NCI-H1048 (cell line): ENCODE measurements around the gene GDF11.

Experiments used
- DNase-seq: peaks from one replicate; lab custom pipeline; 2025; lab: John Stamatoyannopoulos, UW

Gene GDF11

DNA sequence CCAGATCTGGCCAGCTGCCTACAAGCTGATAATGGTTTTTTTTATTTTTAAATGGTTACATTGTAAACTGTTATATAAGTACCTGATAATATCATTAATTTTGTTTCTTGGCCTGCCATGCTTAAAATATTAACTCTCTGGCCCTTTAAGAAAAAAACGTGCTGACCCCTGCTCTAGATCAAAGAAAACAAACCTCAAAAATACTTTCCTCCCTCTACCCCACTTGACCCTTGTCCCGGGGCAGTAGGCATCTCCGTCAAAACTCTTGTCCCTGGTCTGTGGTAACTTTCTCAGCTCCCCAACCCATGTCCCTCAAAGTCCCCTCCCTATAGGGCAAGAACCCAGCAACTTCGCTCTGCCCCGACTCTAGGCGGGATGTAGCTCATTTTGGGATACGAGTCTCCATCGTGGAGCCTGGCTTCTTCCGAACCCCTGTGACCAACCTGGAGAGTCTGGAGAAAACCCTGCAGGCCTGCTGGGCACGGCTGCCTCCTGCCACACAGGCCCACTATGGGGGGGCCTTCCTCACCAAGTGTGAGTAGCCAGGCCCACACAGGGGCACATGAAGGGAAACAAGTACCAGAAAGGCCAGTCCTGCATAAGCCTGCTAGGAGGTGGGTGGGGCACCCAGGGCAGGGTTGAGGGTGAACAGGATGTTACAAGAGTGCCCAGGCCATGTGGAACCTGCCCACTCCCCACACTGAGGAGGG, 19.3 kb upstream of the GDF11 start:
- DNase-seq, result no peak

DNA sequence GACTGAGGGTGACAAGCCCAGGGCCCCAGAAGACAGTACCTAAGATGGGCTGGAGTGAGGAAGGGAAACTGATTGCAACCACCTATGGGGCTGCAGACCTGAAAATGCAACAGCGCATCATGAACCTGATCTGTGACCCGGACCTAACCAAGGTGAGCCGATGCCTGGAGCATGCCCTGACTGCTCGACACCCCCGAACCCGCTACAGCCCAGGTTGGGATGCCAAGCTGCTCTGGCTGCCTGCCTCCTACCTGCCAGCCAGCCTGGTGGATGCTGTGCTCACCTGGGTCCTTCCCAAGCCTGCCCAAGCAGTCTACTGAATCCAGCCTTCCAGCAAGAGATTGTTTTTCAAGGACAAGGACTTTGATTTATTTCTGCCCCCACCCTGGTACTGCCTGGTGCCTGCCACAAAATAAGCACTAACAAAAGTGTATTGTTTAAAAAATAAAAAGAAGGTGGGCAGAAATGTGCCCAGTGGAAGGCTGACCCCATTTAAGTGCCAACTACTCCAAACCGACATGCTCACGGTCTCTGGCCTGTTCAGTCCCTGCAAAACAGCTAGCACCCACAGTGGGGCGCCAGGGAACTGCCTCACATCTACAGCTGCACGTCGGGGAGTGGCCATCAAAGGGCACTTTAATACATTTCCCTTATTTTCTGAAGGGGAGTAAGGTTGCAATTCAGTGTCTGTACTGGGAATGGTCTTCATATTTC, 18.5 kb upstream of the GDF11 start:
- DNase-seq, result peak; percentile 24

DNA sequence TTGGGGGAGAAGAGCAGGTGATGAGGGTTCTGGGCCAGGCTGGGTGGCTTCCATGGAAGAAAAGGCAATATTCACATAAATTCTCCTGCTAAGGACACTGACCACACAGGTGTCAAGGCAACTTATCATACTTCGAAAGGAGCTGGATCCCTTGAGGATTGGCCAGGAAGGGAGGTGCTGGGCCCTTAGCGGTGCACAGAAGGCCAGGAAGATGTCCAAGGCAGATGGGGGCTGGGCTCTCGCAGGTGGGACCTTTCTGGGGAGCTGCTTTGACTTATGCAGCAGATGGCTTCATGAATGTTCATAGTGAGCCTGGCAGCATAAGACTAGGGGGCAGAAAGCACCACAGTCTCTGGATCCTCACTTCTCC, 18.0 kb upstream of the GDF11 start:
- DNase-seq, result no peak

DNA sequence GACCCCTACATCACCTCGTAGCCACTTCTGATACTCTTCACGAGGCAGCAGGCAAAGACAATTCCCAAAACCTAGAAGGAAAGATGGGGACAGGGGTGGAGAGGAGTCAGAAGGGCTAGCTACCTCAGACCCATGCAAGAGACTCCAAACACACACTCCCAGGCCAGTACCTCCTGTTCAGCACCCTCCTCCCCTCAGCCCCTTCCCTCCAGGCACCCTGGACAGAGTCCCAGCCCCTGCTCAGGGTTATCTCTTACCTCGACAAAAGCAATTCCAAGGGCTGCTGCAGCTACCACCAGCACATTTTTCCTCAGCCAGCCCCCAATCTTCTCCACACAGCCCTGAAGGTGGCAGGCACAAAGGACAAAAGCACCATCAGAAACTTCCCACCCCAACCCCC, 17.4 kb upstream of the GDF11 start:
- DNase-seq, result no peak

DNA sequence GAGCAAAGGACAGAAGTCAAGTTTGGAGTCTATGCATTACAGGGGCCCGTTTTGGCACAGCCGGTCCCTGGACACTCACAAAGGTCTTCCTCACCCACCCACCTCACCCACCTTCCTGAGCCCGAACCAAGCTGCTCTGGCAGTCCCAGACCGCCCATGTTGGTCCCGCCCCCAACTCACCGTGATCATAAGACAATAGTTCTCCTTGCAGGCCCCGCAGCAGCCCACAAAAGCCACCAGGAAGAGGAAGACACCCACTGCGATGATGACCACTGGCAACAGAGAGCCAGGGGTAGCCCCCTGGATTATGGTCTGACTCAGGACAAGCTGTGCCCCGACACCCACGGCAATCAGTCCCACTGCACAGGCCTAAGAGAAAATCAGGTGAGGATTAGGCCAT, 16.0 kb upstream of the GDF11 start:
- DNase-seq, result no peak

DNA sequence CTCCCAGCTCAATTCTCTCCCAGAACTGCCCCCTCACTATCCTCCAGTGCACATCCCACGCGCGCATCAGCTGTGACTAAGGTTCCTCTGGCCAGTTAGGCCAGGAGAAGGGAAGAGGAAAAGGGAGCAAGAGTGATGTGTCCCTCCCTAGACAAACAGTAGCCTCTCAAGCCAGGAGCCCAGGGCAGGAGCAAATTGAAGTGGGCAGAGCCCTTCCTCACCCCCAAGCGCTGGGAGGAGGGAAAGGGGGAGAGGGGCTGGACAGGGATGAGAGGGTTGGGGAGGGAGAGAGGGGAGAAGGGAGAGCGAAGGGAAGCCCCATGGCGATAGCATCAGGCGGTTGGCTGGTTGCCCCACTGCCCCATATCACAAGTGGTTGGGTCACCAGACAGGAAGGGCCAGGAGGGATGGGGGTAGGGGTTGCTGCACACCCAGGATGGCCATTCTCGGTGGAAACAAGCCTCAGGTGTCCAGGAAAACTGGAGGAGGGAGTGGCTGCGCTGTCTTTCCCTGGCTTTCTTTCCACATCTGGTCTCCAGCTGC, 15.2 kb upstream of the GDF11 start:
- DNase-seq, result no peak

DNA sequence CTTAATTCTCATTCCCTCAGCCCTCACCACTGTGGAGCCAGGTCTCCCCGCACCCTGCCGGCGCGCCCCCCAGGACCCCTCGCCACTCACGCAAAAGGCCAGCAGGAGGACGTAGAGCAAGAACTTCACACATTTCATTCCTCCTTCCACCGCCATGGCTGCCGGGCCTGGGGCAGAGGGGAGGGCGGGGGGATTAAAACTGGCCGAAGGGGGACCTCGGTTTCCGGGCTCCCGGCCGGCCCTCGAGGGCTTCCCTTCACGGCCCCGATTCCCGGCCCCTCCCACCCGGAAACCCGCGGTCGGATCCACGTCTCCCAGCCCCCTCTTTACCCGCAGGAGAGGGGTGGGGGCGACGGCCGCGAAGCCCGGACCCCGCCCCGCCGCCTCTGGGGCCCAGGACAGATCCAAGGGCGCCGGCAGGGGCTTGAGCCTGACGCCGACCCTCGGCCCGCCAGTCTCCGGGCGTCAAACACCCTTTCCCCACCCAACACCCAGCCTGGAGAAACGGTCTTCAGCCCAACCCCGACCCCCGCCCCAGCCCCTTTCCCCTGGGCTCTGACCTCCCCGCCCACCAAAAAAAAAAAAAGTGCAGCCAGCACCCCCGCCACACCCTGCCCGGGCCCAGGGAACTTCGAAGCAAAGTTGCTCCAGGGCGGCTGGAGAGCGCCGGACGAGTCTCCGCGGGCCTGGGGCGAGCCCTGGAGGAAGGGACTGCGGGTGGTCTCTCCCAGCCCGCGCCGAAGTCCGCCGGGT, 14.6 kb upstream of the GDF11 start:
- no peak for DNase-seq

DNA sequence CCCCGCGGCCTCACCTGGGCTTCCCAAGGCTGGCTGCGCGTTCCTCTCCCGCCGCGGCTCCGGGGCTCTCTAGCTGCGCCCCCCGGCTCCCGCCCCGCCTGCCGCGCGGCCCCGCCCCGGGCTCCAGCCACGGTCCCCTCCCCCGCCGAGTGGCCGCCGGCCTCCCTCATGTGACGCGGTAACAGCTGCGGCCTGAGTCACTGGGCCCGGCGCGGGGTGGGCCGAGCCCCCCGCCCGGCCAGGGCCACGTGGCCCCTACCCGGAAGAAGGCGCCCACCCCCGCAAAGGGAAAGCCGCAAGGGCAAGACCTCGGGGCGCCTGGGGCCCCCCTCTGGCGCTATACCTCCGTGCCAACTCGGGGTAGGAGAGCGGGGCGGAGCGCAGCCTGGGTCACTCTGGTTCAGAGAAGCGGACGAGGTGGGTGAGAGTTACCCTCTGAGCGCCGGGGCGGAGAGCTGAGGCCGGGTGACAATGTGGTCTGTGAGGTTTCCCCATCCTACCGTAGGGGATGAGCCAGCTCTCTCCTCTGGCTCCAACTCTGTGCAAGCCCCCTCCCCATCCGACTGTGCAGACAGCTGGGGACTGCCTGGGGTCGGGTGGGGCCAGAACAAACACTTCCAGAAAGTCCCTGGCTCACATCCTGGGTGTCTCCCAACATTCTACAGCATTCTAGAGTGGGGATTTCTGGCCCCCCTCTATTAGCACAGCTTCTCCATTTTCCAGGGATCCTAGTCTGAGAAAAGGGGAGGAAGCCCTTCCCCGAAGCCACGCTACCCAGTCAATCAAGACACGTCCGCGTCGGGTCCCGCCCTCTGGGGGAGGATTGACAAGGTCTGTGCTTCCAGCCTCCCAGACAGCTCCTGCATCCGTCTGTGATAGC, 13.7 kb upstream of the GDF11 start, which contains the start of gene CD63:
Gene CD63, minus strand, starts transcription at position 71 of the 880 bp plus-strand sequence. CDS start 668 bp downstream, outside the sequence.
- peak; percentile 71 for DNase-seq

DNA sequence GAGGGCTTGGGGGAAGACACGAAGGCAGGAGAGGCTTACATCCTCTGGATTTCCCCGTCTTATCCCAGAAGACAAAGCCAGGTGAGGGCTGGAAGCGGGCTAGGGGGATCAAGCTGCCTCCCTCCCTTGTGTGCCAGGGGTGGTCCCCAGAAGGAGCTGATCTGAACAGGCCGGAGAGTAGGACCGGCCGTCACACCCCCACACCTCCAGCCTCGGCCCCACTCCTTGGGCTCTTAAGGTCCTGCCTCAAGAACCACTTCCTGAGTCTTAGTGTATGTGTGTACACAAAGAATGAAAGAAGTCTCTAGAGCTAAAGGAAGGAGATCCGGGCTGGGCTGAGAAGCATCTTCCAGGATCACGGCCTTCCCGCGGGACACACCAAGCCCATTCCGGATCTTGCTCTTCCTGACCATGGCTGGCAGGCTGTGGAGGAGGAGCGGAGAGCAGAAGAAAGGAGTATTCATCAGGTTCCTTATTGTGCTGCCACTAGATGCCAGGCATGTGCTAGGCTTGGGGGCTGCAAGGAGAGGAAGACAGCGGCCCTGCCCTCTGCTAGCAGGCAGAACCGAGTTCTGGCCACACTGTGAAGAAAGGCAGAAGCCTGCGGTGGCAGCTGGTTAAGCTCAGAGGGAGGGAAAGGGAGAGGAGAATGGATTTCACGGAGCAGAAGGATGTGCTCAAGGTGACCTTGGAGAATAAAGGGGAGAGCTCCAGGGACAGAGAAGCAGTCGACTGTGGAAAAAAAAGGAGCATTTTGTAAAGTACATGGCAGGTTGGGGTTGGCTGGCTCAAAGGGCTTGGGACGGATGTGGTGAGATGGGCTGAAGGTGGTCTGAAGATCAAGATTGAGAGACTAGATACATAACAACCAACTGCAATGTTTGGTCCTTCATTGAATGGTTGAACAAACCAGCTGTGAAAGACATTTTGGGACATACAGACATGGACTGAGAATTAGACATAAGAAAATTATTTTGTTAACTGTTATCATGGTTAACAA, 12.8 kb upstream of the GDF11 start:
- DNase-seq, result no peak

DNA sequence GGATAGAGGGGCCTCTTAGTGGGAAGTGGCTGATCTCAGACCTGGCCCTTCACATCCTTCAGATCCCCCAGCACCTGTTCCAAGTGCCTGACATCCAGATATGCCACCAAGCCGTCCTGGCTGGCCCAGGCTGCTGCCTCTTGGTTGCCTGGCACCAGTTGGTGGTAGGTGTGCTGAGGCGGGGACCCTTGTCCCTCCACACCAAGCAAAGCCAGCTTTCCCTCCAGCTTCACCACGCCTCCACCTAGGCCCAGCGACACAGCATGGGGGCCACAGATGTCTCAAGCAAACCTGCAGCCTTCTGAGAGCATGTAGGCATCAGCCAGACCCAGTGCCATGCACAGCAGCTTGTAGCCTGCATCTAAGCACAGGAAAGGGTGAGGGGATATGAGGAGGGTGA, 10.6 kb upstream of the GDF11 start:
- no peak for DNase-seq

DNA sequence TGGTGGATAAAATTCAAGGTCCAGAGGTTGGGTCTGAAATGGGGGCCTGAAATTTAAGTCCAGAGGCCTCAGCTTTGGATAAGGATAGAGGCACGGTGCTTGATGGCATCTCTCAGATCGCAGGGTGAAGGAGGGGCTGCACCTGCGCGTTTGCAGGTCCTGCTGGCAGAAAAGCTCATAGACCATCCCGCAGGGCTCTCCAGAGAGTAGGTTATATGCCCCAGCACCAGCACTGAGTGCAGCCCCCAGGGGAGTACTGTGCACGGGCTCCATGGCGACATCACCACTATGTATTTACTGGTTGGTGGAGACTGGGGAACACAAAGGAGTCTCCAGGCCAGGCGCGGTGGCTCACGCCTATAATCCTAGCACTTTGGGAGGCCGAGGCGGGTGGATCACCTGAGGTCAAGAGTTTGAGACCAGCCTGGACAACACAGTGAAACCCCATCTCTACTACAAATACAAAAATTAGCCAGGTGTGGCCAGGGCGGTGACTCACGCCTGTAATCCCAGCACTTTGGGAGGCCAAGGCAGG, 9.8 kb upstream of the GDF11 start:
- no peak for DNase-seq

DNA sequence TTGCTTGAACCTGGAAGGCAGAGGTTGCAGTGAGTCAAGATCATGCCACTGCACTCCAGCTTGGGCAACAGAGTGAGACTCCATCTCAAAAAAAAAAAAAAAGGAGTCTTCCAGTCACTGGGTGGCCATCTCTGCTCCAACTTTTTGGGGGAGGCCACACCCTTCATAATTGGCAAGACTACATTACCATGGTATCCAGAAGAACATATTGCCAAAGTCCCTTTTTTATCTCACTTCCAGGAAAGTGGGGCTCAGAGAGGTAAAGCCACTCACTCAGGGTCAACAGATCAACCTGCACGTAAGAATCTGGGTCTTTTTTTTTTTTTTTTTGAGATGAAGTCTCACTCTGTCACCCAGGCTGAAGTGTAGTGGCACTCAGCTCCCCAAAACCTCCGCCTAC, 9.1 kb upstream of the GDF11 start:
- no peak for DNase-seq

DNA sequence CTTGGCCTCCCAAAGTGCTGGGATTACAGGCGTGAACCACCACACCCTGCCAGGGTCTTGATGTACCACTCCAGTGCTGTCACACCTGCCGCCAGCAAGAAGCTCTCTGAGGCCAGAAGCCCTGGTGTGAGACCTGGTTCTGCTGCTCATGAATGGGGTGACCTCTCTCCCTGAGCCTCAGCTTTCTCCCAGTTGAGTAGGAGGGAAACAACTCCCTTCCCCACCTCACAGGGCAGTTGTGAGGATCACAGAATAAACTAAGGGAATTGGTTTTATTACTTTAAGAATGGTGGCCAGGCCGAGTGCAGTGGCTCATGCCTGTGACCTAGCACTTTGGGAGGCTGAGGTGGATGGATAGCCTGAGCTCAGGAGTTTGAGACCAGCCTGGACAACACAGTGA, 8.3 kb upstream of the GDF11 start:
- DNase-seq, result no peak

DNA sequence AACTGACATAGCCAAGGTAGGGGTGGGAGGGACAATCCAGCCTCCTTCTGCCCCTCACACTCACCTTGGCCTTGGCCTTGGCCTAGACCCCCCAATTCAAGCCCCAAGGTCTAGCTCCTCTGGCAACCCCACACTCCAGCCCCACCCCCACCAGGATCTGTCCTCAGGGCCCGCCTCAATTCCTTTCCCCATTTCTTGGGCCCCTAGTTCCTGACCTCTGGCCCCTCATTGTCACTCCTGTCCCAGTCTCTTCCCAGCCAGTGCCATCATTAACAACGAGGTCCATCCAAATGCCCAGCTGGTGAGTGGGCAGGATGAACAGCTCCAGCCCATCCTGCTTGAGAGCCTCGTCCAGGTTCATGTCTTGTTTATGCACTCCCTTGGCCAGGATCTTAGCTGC, 6.8 kb upstream of the GDF11 start:
- no peak for DNase-seq

DNA sequence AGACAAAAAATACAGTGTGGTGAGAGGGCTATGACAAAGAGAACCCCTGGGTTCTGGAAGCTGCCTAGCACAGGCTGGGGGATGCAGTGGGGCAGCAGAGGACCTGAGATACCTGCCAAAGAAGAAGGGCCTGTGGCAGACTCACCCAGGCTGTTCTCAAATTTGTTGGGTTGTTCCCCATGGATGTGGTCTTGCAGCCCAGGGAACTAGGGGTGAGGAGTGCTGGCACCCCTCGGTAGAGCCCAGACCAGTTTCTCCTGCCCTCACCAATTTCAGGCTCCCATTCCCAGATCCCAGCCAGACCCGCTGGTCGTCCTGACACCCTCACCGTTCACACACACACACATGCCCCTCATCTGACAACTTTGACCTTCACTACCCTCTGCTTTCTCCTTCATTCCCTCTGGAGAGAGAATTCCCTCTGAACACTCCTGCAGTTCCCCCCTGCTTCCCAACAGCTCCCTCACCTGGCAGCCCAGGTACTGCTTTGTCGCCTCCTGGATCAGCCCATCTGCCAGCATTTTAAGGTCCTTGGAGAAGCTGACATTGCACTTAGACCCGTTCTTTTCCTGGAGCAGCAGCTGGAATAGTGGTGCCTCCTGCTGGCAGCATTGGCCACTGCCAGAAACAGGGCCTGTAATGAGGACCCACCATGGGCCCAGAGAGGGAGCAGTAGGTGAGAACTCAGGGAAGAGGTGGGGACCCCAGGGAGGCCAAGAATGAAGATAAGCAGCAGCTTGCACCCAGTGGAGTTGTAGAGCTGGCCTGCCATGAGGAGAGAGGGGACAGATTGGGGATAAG, 5.9 kb upstream of the GDF11 start:
- DNase-seq, result no peak

DNA sequence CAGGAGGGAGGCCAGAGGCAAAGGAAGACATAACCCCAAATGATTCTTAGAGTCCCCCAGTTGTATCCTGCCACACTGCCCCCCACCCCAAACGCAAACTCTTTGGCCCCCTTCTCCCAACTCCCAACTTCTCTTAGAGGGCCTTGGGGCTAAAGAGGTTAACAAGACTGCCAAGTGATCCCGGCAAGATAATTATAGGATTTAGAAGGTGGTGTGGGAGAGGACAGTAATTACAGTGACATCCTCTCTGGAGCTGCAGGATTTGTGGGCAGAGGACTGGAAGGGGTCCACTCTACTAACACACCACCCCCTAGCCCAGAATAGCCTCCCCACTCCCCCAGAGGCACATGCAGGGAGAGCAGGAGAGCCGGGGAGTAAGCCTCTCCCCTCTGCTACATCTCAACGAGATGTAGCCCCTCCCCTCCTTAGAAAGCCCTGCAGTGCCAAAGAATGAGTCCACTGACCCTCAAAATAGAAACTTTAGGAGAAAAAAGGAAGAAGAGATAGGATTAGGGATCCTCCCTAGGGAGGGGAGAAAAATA, 5.3 kb upstream of the GDF11 start:
- no peak for DNase-seq

DNA sequence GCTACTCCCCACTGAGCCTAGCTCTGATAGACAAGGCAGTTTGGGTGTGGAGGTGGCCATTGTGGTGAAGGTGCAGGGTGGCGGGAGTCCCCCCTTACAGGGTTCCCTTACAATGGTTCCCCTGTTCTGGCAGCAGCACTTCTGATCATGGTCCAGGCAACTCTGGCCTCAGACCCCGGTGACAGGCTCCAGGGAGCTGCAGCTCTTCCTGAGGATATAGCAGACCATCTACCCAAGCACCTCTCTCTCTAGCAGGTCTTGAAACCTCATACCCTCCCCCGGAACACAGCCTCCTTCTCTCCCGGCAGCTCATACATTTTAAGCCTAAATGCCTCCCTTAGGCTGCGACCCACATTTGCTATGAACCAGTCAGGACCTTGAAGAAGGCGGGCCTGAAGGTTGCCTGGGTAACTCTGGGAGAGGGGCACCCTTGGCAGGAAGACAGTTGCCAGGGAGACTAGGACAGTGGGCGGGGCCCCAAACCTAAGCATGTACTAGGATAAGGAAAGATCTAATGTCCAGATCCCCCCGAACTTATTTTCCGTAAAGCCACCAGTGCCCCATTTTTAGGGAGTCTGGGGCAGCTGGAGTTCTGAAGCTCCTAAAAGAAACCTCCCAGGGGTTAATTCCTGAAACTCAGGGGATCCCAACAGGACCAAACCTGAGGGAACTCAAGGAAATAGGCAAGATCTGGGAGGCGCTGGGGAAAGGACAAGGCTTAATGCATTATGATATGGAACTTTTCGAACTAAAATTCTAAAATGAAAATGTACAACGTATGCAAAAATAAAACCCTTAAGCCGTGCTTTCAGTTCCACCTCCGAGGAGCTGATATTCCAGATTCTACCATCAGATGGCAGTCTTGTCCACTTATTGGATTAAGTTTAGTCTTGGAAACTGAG, 4.5 kb upstream of the GDF11 start:
- DNase-seq, result peak; percentile 58

DNA sequence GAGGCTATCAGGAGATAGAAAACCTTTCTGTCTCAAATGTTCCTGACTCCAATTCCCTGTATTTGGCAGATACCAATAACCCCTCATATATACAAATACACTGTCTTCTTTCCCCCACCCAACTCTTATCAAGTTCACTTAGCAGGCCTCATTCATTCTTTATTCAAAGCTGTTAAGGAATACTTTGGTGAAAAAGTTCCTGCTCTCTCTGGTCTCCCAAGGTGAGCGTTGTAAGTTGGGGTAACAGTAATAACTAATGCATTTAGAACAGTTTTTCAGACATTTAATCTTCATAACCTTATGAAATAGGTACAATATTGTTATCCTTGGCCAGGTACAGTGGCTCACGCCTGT, 3.9 kb upstream of the GDF11 start:
- DNase-seq, result no peak
